ENCODE results near the gene AFAP1. TPM values are rescaled to one million over a fixed set of nuclear protein-coding genes. Genes with fewer than 3 reads are reported as not detected.

The AFAP1 gene
- total RNA-seq, 1 donor from 2014 or later, result 1.3 TPM

GRCh38 chr4:7734651-7735260, 204.9 kb downstream of the AFAP1 start:
- no peak for ATAC-seq
- DNase-seq (ENCODE audit: low spot score), result no peak

- DNase-seq (ENCODE audit: low spot score) (no peak), ATAC-seq (no peak)
Observed at GRCh38 chr4:7733801-7734650, 205.6 kb downstream of the AFAP1 start.

GRCh38 chr4:7733201-7733600, 206.5 kb downstream of the AFAP1 start:
- no peak for DNase-seq (ENCODE audit: low spot score)
- ATAC-seq, result no peak

GRCh38 chr4:7732263-7732662, 207.4 kb downstream of the AFAP1 start:
- DNase-seq (ENCODE audit: low spot score), result no peak
- no peak for ATAC-seq

DNA sequence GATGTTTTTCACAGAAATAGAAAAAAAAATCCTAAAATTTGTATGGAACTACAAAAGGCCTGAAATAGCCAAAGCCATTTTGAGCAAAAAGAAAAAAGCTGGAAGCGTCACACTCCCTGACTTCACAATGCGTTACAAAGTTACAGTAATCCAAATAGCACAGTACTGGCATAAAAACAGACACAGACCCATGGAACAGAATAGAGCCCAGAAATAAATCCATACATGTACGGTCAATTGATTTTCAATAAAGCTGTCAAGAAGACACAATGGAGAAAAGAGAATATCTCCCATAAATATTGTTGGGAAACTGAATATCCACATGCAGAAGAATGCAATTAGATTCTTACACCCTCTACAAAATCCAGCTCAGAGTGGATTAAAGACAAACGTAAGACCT, 208.2 kb downstream of the AFAP1 start:
- DNase-seq (ENCODE audit: low spot score) (no peak), ATAC-seq (no peak)

DNA sequence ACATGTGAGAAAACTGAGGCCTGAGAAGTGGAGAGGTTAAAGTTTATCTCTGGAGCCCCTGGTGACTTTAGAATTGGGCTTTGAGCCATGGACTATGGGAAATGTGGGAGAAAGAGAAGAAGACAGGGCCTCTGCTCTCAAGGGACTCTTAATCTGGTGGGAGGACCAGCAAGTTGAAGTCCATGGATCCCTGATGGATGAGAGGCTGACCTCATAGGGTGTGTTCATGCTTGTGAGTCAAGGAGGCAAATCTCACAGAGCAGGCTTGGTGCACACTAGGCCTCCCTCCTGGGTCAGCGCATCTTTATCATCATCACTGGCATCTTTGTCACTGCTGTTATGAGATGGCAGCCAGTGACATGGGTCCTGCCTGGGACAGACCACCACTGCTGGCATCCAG, 211.9 kb downstream of the AFAP1 start:
- DNase-seq (ENCODE audit: low spot score) (no peak), ATAC-seq (no peak)

GRCh38 chr4:7726665-7727413, 212.8 kb downstream of the AFAP1 start:
- DNase-seq (ENCODE audit: low spot score) (no peak), ATAC-seq (no peak)

DNA sequence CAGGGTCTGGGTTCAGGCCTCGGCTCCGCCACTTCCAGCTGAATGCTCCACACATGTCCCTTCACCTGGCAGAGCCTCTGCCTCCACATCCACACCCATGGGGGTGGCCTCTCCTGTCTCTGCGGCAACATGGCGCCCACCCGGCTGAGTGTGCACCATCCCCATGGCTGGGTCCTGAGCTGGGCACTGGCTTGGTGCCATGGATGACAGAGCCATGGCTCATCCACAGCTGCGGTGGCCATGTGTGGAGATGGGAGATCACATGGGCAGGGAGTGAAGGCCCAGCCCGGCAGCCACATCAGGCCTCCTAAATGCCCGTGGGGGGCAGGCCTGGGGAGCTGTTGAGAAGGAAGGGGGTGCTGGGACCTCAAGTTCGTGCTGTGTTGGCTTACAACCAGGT, 213.7 kb downstream of the AFAP1 start:
- ATAC-seq, result no peak
- no peak for DNase-seq (ENCODE audit: low spot score)

DNA sequence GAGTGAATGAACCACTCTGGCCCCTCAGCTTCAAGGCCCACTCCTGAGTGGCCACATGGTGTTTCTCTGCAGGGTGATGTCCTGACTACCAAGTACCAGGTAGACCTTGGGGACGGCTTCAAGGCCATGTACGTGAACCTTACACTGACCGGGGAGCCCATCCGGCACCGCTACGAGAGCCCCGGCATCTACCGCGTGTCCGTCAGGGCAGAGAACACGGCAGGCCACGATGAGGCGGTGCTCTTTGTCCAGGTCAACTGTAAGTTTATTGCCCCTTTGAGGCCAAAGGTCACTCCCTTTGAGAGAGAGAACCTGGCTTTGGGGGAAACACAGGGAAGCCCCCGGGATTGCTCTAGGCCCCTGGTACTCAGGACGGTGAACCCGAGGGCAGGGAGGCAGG, 216.0 kb downstream of the AFAP1 start:
- no peak for ATAC-seq
- no peak for DNase-seq (ENCODE audit: low spot score)

- no peak for DNase-seq (ENCODE audit: low spot score)
- no peak for ATAC-seq
Observed at GRCh38 chr4:7722766-7723387, 216.8 kb downstream of the AFAP1 start.

DNA sequence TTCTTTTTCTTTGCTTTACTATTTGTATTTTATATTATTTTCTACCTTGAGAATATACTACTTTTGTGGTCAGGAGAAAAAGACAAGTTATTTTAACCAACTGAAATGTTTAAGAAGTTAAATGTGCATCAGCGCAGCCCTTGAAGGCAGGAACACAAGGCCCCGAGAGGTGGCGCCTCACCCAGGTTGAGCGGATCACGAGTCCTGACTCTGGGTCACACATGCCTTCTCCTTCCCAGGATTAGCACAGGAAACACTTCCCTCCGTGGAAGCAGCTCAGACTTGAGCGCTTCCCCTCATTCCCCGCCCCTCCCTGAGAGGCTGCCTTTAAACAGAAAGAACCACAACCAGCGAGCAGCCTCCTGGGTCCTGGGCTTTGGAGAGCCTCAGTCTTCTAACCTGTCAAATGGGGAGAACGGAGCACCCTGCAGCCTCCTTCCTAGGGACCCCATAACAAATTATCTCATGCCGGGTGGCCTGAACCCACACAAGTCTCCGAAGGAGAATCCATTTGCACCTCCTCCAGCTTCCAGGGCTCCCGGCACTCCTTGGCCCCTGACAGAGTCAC, 217.6 kb downstream of the AFAP1 start:
- DNase-seq (ENCODE audit: low spot score) (no peak), ATAC-seq (peak; percentile 36)

- ATAC-seq, result peak; percentile 88
- DNase-seq (ENCODE audit: low spot score), result peak; percentile 59
Observed at GRCh38 chr4:7719354-7720174, 220.1 kb downstream of the AFAP1 start.

GRCh38 chr4:7717946-7718490, 221.6 kb downstream of the AFAP1 start:
- DNase-seq (ENCODE audit: low spot score), result no peak

DNA sequence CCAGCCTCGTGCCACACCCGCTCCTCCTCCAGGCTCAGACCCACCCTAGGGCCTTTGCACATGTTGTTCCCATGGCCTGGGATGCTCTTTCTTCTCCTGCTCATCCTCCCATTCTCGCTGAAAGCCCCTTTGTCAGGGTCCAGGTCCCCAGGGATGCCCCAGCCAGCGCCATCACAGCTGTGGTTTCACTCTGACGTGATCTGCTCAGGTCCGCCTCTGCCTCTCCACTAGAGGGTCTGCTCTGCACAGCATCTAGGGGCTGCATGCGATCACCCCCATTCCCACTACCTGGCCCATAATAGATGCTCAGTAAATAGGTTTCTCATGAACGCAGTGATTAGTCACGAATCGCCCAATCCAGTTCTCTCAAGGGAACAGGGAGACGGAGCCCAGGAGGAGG, 222.5 kb downstream of the AFAP1 start:
- no peak for ATAC-seq
- DNase-seq (ENCODE audit: low spot score), result no peak

More at GRCh38 chr4:7717946-7718490, 221.6 kb downstream of the AFAP1 start:
- ATAC-seq, result no peak

DNA sequence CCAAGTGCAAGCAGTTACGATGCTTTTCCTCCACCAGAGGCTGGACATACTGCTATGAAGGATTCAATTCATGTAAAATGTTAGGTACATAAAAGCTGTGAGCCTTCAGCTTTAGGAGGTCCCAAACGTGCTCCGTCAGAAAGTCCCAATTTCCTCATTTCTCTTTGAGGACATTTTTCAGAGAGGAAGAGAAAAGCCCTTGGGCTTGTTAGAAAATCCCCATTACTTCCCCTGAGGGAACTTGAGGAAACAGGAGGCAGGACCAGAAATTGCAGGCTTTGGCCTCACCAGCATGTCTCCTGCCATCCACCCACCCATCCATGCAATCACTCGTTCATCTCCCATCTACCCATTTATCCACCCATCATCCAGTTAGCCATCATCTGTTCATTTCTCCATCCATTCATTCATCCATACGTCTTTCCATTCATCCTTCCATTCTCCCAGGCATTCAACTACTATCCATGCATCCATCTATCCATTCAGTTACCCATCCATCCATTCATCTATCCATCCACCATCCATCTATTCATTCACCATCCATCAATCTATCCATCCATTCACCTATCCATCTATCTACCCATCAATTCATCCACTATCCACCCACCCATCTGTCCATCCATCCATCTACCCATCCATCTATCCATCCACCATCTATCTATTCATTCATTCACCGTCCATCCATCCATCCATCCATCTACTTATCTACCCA, 223.5 kb downstream of the AFAP1 start:
- DNase-seq (ENCODE audit: low spot score) (no peak), ATAC-seq (no peak)

- DNase-seq (ENCODE audit: low spot score) (no peak), ATAC-seq (no peak)
Observed at GRCh38 chr4:7715271-7716009, 224.2 kb downstream of the AFAP1 start.

- ATAC-seq, result no peak
- DNase-seq (ENCODE audit: low spot score), result no peak
Observed at GRCh38 chr4:7714738-7715137, 224.9 kb downstream of the AFAP1 start.

GRCh38 chr4:7714176-7714575, 225.5 kb downstream of the AFAP1 start:
- ATAC-seq (no peak), DNase-seq (ENCODE audit: low spot score) (no peak)

All from left lobe of liver (tissue), 2 donors.